SKM-1 treated with dmso at 0.1 percent for 144 hours (cell line): ENCODE results near the gene SCAF1.

Experiments used
- DNase-seq: peaks from one replicate; lab custom pipeline; 2025; ENCODE audit not compliant: unreplicated experiment; lab: John Stamatoyannopoulos, UW

SCAF1 gene

GRCh38 chr19:49704888-49705642 lies 63.1 kb downstream of the SCAF1 start:
- no peak for DNase-seq

- no peak for DNase-seq
Observed at GRCh38 chr19:49705919-49706318, 63.9 kb downstream of the SCAF1 start.
